HTERT RPE-1 (cell line): ENCODE measurements around the gene KCTD19.

Source experiments
- in situ Hi-C: fragments of 300-500 bp; cut with MboI; formaldehyde crosslinking; loops from 4 replicates; pipeline ENCODE4 v1.14.3; 2020; ENCODE audit warnings: low sequenced_read_pairs

Gene KCTD19

GRCh38 chr16:67264866-67265265 is 61.7 kb downstream of the KCTD19 start:
- in situ Hi-C loops = no loop called here

- in situ Hi-C loops = no loop called here
Measured at GRCh38 chr16:67264277-67264676, 62.3 kb downstream of the KCTD19 start.

GRCh38 chr16:67263201-67263600 is 63.3 kb downstream of the KCTD19 start:
- in situ Hi-C loops = no loop called here

GRCh38 chr16:67260426-67261063 is 66.0 kb downstream of the KCTD19 start:
- in situ Hi-C loops = no loop called here

GRCh38 chr16:67259705-67260104 is 66.8 kb downstream of the KCTD19 start:
- in situ Hi-C loops = no loop called here

GRCh38 chr16:67258161-67258835 is 68.2 kb downstream of the KCTD19 start:
- in situ Hi-C loops = no loop called here

GRCh38 chr16:67257486-67258160 is 68.9 kb downstream of the KCTD19 start:
- in situ Hi-C loops = no loop called here

GRCh38 chr16:67256701-67257230 is 69.8 kb downstream of the KCTD19 start:
- in situ Hi-C loops = no loop called here

- in situ Hi-C loops = no loop called here
Measured at GRCh38 chr16:67255553-67256221, 70.9 kb downstream of the KCTD19 start.

GRCh38 chr16:67254801-67255552 is 71.6 kb downstream of the KCTD19 start:
- in situ Hi-C loops = no loop called here

- in situ Hi-C loops = no loop called here
Measured at GRCh38 chr16:67252609-67253497, 73.7 kb downstream of the KCTD19 start.

- in situ Hi-C loops = no loop called here
Measured at GRCh38 chr16:67250045-67250327, 76.6 kb downstream of the KCTD19 start.

- in situ Hi-C loops = no loop called here
Measured at GRCh38 chr16:67249178-67250044, 77.1 kb downstream of the KCTD19 start.

- in situ Hi-C loops = no loop called here
Measured at GRCh38 chr16:67248401-67249177, 78.0 kb downstream of the KCTD19 start, which contains the start of gene SLC9A5. Gene SLC9A5 (plus strand): TSS chr16:67248979. CDS start chr16:67249015, 36 bp downstream.

GRCh38 chr16:67248073-67248400 is 78.5 kb downstream of the KCTD19 start:
- in situ Hi-C loops = no loop called here

- in situ Hi-C loops = no loop called here
Measured at GRCh38 chr16:67247192-67248072, 79.1 kb downstream of the KCTD19 start, which contains the start of gene FHOD1. Gene FHOD1 (minus strand): TSS chr16:67247481. CDS start chr16:67247410, 71 bp downstream.

- in situ Hi-C loops = no loop called here
Measured at GRCh38 chr16:67246756-67247191, 79.8 kb downstream of the KCTD19 start.
